PFSK-1 (cell line): ENCODE data around the gene TULP3.
A peak's percentile ranks its signal among the peaks of the same experiment; 100 is the strongest.

ENCODE experiments used
- FOXP2 ChIP-seq: optimal IDR thresholded peaks from 2 replicates; pipeline ENCODE3; 2011; ENCODE audit warnings: borderline replicate concordance, control low read depth, inconsistent platforms; ENCODE audit not compliant: insufficient read depth; ENCODE audit errors: extremely low read length, extremely low read depth
- POLR2AphosphoS5 ChIP-seq: IDR thresholded peaks from 2 replicates; pipeline ENCODE4 v1.6.1; 2012; ENCODE audit warnings: low read depth, mild to moderate bottlenecking, control low read depth, low read length, moderate library complexity
- SIN3A ChIP-seq: IDR thresholded peaks from 2 replicates; pipeline ENCODE4 v1.6.1; 2012; ENCODE audit warnings: mild to moderate bottlenecking, low read length, moderate library complexity, borderline replicate concordance; ENCODE audit not compliant: insufficient read depth
- TAF1 ChIP-seq: IDR thresholded peaks from 2 replicates; pipeline ENCODE4 v1.6.1; 2012; ENCODE audit warnings: low read length, control low read depth, borderline replicate concordance; ENCODE audit not compliant: insufficient read depth
- TF ChIP-seq, protein P1 (sequence below), 2 experiments: IDR thresholded peaks; 2 replicates each; pipeline versions ENCODE4 v1.6.1 to v1.8.0; 2011 to 2012; ENCODE audit warnings: low read depth in 2 of 2, low read length in 2 of 2, control low read depth in 1 of 2, inconsistent platforms in 1 of 2, mild to moderate bottlenecking in 1 of 2, moderate library complexity in 1 of 2; ENCODE audit not compliant: insufficient read depth in 1 of 2

The TULP3 gene

DNA sequence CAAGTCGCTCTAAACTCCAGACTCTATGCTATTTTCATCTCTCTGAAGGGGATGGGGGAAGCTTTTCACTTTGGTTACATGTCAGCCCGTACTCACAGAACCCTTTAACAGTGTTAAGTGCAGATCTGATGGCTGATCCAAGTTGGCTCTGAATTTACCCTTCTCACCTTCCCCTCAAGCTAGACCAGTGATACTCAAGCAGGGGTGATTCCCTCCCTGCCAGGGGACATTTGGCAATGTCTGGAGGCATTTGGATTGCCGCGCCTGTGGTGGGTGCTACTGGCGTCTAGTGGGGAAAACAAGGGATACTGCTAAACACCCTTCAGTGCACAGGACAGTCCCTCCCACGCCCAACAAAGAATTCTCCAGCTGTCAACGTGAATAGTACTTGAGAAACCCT lies 27.8 kb upstream of the TULP3 start:
- TF ChIP-seq, protein P1, sequence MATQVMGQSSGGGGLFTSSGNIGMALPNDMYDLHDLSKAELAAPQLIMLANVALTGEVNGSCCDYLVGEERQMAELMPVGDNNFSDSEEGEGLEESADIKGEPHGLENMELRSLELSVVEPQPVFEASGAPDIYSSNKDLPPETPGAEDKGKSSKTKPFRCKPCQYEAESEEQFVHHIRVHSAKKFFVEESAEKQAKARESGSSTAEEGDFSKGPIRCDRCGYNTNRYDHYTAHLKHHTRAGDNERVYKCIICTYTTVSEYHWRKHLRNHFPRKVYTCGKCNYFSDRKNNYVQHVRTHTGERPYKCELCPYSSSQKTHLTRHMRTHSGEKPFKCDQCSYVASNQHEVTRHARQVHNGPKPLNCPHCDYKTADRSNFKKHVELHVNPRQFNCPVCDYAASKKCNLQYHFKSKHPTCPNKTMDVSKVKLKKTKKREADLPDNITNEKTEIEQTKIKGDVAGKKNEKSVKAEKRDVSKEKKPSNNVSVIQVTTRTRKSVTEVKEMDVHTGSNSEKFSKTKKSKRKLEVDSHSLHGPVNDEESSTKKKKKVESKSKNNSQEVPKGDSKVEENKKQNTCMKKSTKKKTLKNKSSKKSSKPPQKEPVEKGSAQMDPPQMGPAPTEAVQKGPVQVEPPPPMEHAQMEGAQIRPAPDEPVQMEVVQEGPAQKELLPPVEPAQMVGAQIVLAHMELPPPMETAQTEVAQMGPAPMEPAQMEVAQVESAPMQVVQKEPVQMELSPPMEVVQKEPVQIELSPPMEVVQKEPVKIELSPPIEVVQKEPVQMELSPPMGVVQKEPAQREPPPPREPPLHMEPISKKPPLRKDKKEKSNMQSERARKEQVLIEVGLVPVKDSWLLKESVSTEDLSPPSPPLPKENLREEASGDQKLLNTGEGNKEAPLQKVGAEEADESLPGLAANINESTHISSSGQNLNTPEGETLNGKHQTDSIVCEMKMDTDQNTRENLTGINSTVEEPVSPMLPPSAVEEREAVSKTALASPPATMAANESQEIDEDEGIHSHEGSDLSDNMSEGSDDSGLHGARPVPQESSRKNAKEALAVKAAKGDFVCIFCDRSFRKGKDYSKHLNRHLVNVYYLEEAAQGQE (IDR thresholded peaks at IDR 0.05; ENCODE audit: insufficient read depth in 1 of 2, low read depth in 2 of 2, low read length in 2 of 2), result no peak
- TF ChIP-seq SIN3A (no peak), POLR2AphosphoS5 (no peak), FOXP2 (no peak), TAF1 (no peak)

DNA sequence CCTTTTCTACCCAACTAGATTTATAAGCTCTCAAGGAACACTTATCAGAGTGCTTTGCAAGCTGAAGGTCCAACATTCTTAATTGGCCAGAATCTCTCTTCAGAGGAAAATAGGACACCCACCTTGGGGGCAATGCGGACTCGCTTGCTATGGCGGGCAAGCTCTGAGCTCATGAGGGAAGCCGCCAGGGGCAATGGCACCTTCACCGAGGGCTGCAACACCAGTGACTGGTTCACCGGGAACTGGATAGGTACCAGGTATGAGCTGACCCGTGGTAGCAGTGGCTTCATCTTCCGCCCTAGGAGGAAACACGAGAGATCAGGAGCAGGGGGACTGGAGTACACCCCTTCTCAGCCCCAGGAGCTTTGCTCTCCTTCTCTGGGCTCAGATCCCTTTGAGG lies 26.5 kb upstream of the TULP3 start:
- no peak for TF ChIP-seq FOXP2
- no peak for TF ChIP-seq SIN3A
- TF ChIP-seq TAF1, result no peak
- TF ChIP-seq, protein P1 (IDR thresholded peaks at IDR 0.05; ENCODE audit: insufficient read depth in 1 of 2, low read depth in 2 of 2, low read length in 2 of 2), result no peak
- TF ChIP-seq POLR2AphosphoS5, result no peak

DNA sequence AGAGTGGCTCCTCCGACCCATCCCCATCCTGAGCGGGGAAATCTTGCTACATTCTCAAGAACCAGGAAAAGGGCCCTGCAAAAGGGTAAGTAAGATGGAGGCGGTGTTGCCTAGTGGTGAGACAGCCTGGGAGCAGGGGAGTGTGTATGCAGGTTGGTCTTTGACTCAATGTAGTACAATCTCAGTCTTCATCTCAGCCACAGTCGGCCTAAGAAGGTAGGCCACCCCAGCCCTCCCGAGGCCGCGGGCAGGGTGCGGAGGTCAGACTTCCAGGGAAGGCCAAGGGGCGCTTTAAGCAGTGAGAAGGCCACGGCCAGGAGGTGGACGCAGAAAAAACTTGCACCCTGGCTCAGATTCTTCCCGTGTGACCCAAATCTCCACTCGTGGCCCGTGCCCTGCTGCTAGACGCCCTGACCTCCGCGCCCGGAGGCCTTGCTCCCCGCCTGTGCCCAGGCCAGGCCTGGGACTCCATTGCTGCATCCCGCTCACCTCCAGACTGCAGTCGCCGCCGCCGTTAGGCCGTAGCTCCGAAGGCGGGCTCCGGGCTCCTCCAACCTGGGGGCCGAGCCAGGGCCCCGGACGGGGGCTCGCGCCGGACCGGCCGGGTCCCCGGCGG lies 14.2 kb upstream of the TULP3 start:
- no peak for TF ChIP-seq SIN3A
- TF ChIP-seq POLR2AphosphoS5, result no peak; the same call in 1 of the 2 replicates
- TF ChIP-seq TAF1, result no peak
- TF ChIP-seq FOXP2, result no peak
- TF ChIP-seq, protein P1 (IDR thresholded peaks at IDR 0.05; ENCODE audit: insufficient read depth in 1 of 2, low read depth in 2 of 2, low read length in 2 of 2), result no peak

DNA sequence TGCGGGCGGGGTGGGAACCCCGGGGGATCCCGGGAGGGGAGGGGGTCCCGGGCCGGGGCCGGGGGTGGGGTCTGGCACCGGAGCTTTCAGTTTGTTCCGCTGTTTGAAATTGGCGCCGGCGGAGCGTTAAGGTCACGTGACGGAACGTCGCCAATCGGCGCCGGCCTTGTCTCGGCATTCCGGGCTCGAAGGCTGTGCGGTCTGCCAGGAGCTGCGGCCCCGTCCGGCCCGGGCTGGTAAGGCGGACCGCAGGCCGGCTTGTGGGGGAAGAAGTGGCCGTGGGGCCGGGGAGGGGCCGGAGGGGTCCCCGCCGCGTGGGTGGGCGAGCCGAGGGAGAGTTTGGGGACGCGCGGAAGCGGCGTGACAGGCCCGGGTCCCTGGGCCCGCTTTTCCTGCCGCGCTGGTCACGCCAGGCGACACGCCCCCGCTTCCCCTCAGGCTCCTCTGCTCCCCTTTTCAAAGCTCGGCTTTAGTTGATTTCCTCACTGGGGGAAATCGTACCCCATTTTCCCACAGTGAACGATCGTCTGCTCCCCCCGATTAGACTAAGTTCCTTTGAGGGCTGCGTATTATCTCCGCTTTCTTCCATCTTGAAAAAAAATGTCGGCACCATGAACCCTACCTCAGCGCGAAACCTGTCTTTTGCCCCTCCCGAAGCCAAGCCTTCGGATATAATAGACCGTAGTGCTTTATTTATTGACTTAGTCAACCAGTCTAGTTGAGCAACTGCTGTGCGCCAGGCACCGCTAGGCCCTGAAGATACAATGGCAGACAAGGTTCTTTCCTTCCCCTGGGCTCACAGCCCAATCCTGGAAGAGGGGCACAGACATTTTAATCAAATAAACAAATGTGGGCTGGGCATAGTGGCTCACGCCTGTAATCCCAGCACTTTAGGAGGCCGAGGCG lies 13.4 kb upstream of the TULP3 start, which contains the start of the genes FOXM1 and RHNO1:
TSS of gene FOXM1 (minus strand) at position 128 of the 906 bp plus-strand sequence. CDS start 2,696 bp downstream, outside the sequence.
TSS of gene RHNO1 (plus strand) at position 177 of the 906 bp plus-strand sequence. CDS start 8,144 bp downstream, outside the sequence.
- TF ChIP-seq FOXP2 (no peak), POLR2AphosphoS5 (peak; percentile 61), TAF1 (peak; percentile 65; the same call in 1 of the 2 replicates), SIN3A (peak; percentile 91; the same call in 1 of the 2 replicates)
- TF ChIP-seq, protein P1 (IDR thresholded peaks at IDR 0.05; ENCODE audit: insufficient read depth in 1 of 2, low read depth in 2 of 2, low read length in 2 of 2), result no peak
